Liver (tissue), 9 donors: ENCODE measurements around the gene ZPBP2. TPM values are rescaled to one million over a fixed set of nuclear protein-coding genes. Genes with fewer than 3 reads are reported as not detected.

ENCODE experiments used
- DNase-seq: peaks from one replicate; pipeline ENCODE4 v3.0.0-alpha.2; 2017; ENCODE audit warnings: low spot score
- H3K27ac ChIP-seq, 2 donors: one replicate each; pipeline ENCODE4 v1.7.0; 2013; ENCODE audit warnings: inconsistent platforms in 2 of 2, low read length in 2 of 2, control low read depth in 1 of 2, low read depth in 1 of 2, mild to moderate bottlenecking in 1 of 2
- H3K27me3 ChIP-seq, 4 donors: one replicate each; pipeline versions ENCODE4 v1.6.1 to v1.7.0; 2013; ENCODE audit warnings: low read length in 3 of 4, inconsistent platforms in 1 of 4, mild to moderate bottlenecking in 1 of 4, moderate library complexity in 1 of 4; ENCODE audit not compliant: control insufficient read depth in 4 of 4, insufficient read depth in 4 of 4
- H3K36me3 ChIP-seq, 4 donors: one replicate each; pipeline versions ENCODE4 v1.6.1 to v1.7.0; 2013; ENCODE audit warnings: low read length in 3 of 4, mild to moderate bottlenecking in 3 of 4, low read depth in 1 of 4, moderate library complexity in 1 of 4; ENCODE audit not compliant: control insufficient read depth in 4 of 4, insufficient read depth in 3 of 4
- H3K4me1 ChIP-seq, 4 donors: one replicate each; pipeline versions ENCODE4 v1.6.1 to v1.7.0; 2013; ENCODE audit warnings: low read length in 3 of 4, mild to moderate bottlenecking in 3 of 4, moderate library complexity in 1 of 4; ENCODE audit not compliant: control insufficient read depth in 4 of 4, insufficient read depth in 4 of 4
- H3K4me3 ChIP-seq, 3 donors: one replicate each; pipeline versions ENCODE4 v1.6.1 to v1.7.0; 2013; ENCODE audit warnings: low read length in 3 of 3, control low read depth in 1 of 3, low read depth in 1 of 3, mild to moderate bottlenecking in 1 of 3
- H3K9ac ChIP-seq, 2 donors: one replicate each; pipeline ENCODE4 v1.7.0; 2013; ENCODE audit warnings: low read length in 2 of 2, mild to moderate bottlenecking in 2 of 2, moderate library complexity in 2 of 2, control low read depth in 1 of 2, low read depth in 1 of 2
- H3K9me3 ChIP-seq, 4 donors: one replicate each; pipeline versions ENCODE4 v1.6.1 to v1.7.0; 2013; ENCODE audit warnings: low read length in 3 of 4; ENCODE audit not compliant: control insufficient read depth in 4 of 4
- FOXA2 ChIP-seq: IDR thresholded peaks from 2 replicates; pipeline ENCODE4 v1.6.1; 2016; ENCODE audit warnings: antibody characterized with exemption
- GABPA ChIP-seq, 2 donors: IDR thresholded peaks in 1 of 2; conservative IDR thresholded peaks in 1 of 2; 2 replicates each; pipeline ENCODE4 v1.6.1; 2016; ENCODE audit warnings: antibody characterized with exemption in 2 of 2, mild to moderate bottlenecking in 1 of 2, moderate library complexity in 1 of 2
- NR2F2 ChIP-seq: IDR thresholded peaks from 2 replicates; pipeline ENCODE4 v1.6.1; 2016; ENCODE audit warnings: antibody characterized with exemption
- RAD21 ChIP-seq, 2 donors: IDR thresholded peaks; 2 replicates each; pipeline ENCODE4 v1.6.1; 2016; ENCODE audit warnings: antibody characterized with exemption in 2 of 2, mild to moderate bottlenecking in 2 of 2
- RXRA ChIP-seq, 2 donors: IDR thresholded peaks; 2 replicates each; pipeline ENCODE4 v1.6.1; 2017 to 2018; ENCODE audit warnings: antibody characterized with exemption in 2 of 2, mild to moderate bottlenecking in 1 of 2
- WGBS: extraction: QIAGEN DNeasy Blood & Tissue Kit; methylation state at CpG from one replicate; pipeline ENCODE4 v1.1.7; 2013; 5-methylcytosine and 5-hydroxymethylcytosine counted together
- polyA plus RNA-seq, 2 donors: library from polyadenylated mRNA; stranded (reverse) in 1 of 2; unstranded in 1 of 2; fragments of 200-250 nt in 1 of 2; fragments of >200 nt in 1 of 2; fragmentation: Nextera tagmentation in 1 of 2; extraction: Ambion mirVana in 1 of 2; gene quantifications; one replicate each; pipeline versions ENCODE4 v1.2.1 to v1.2.3, GENCODE V29; 2013 to 2015
- total RNA-seq, 2 donors: library from RNA; depleted of rRNA; stranded (reverse); fragments of >200 nt; gene quantifications; one replicate each; pipeline ENCODE4 v1.2.3, GENCODE V29; 2014
- TF ChIP-seq, protein P1 (sequence below): IDR thresholded peaks from 2 replicates; pipeline ENCODE4 v1.6.1; 2016; ENCODE audit warnings: antibody characterized with exemption
- TF ChIP-seq, protein P2 (sequence below): IDR thresholded peaks from 2 replicates; pipeline ENCODE4 v1.6.1; 2016; ENCODE audit warnings: antibody characterized with exemption
- TF ChIP-seq, protein P3 (sequence below): IDR thresholded peaks from 2 replicates; pipeline ENCODE4 v1.6.1; 2016; ENCODE audit warnings: antibody characterized with exemption
- TF ChIP-seq, protein P4 (sequence below): IDR thresholded peaks from 2 replicates; pipeline ENCODE4 v1.6.1; 2016; ENCODE audit warnings: antibody characterized with exemption, mild to moderate bottlenecking
- donor health status: healthy.
- donor health status: healthy.
- donor health status: healthy.
- donor health status: healthy.
- donor health status: healthy.

The ZPBP2 gene
- total and polyA plus RNA-seq, 4 donors: not detected

DNA sequence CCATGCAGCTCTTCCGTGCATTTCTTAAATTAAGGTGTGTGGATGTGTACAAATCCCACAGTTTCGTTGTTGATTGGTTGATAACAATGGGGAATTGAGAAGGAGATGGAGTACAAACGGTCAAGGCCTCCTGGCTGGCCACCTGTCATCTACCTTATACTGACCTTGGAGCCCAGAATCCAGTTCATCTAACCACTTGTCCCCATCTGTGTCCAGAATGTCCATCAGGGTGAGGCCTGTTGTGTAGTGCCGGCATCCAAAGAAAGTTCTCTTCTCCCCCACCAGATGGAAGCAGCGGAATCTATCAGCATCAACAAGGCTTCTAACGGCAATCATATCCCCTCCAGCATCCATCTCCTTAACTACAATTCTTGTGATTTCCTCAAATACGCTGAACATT is 48.9 kb downstream of the ZPBP2 start:
- 78% methylated on average over 7 of the region's 7 CpGs for WGBS

DNA sequence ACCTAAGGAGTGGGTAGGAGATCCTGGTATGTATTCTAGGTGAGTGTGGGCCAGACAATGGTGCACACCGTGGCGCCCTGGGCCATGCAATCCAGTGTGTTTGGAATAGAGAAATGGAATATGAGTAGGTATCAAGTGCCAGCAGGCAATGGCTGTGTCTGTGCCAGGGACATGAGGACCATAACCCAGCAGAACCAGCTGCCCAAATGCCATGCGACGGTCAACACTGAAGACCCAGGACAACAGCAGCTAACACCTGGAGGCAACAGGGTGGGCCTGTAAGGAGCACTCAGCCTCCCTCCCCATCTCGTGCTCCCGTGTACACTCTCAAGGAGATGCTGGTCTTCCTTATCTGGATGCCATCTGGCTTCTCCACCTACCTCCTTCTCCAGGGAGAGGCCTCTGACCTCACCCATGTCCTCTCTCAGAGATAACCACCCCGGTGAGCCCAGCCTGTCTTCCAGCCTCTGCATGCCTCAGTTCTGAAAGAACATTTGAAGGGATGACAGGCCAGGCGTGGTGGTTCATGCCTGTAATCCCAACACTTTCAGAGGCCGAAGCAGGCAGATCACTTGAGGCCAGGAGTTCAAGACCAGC is 51.2 kb downstream of the ZPBP2 start:
- no peaks in the 10 kb centered on the region for H3K9me3 ChIP-seq
- no peak overlapping the region for H3K9ac ChIP-seq
- DNase-seq: peak; percentile 71
- H3K4me1 ChIP-seq: peaks cover 23 to 73% (median 50%) of the 10 kb centered on the region in 4 donors
- peaks cover 6 to 14% (median 11%) of the 10 kb centered on the region in 4 donors for H3K36me3 ChIP-seq
- WGBS: 94% methylated on average over 9 of the region's 9 CpGs
- no peaks in the 10 kb centered on the region for H3K27me3 ChIP-seq
- peak overlapping the region in 1 of 2 donors; percentile 26 for H3K27ac ChIP-seq
- TF ChIP-seq RXRA (IDR thresholded peaks at IDR 0.05) (no peak), NR2F2 (no peak), GABPA (IDR thresholded peaks at IDR 0.05 in 1 of 2, conservative IDR thresholded peaks at IDR 0.05 in 1 of 2) (no peak), FOXA2 (no peak)
- TF ChIP-seq, protein P1, sequence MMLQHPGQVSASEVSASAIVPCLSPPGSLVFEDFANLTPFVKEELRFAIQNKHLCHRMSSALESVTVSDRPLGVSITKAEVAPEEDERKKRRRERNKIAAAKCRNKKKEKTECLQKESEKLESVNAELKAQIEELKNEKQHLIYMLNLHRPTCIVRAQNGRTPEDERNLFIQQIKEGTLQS: no peak
- TF ChIP-seq, protein P2, sequence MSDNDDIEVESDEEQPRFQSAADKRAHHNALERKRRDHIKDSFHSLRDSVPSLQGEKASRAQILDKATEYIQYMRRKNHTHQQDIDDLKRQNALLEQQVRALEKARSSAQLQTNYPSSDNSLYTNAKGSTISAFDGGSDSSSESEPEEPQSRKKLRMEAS: no peak
- TF ChIP-seq, protein P3, sequence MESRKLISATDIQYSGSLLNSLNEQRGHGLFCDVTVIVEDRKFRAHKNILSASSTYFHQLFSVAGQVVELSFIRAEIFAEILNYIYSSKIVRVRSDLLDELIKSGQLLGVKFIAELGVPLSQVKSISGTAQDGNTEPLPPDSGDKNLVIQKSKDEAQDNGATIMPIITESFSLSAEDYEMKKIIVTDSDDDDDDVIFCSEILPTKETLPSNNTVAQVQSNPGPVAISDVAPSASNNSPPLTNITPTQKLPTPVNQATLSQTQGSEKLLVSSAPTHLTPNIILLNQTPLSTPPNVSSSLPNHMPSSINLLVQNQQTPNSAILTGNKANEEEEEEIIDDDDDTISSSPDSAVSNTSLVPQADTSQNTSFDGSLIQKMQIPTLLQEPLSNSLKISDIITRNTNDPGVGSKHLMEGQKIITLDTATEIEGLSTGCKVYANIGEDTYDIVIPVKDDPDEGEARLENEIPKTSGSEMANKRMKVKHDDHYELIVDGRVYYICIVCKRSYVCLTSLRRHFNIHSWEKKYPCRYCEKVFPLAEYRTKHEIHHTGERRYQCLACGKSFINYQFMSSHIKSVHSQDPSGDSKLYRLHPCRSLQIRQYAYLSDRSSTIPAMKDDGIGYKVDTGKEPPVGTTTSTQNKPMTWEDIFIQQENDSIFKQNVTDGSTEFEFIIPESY: no peak
- TF ChIP-seq, protein P4, sequence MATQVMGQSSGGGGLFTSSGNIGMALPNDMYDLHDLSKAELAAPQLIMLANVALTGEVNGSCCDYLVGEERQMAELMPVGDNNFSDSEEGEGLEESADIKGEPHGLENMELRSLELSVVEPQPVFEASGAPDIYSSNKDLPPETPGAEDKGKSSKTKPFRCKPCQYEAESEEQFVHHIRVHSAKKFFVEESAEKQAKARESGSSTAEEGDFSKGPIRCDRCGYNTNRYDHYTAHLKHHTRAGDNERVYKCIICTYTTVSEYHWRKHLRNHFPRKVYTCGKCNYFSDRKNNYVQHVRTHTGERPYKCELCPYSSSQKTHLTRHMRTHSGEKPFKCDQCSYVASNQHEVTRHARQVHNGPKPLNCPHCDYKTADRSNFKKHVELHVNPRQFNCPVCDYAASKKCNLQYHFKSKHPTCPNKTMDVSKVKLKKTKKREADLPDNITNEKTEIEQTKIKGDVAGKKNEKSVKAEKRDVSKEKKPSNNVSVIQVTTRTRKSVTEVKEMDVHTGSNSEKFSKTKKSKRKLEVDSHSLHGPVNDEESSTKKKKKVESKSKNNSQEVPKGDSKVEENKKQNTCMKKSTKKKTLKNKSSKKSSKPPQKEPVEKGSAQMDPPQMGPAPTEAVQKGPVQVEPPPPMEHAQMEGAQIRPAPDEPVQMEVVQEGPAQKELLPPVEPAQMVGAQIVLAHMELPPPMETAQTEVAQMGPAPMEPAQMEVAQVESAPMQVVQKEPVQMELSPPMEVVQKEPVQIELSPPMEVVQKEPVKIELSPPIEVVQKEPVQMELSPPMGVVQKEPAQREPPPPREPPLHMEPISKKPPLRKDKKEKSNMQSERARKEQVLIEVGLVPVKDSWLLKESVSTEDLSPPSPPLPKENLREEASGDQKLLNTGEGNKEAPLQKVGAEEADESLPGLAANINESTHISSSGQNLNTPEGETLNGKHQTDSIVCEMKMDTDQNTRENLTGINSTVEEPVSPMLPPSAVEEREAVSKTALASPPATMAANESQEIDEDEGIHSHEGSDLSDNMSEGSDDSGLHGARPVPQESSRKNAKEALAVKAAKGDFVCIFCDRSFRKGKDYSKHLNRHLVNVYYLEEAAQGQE: no peak
- H3K4me3 ChIP-seq: no peak overlapping the region

More for the DNA sequence above, 48.9 kb downstream of the ZPBP2 start:
- Histone ChIP-seq H3K4me1 (peaks cover 13 to 60% (median 38%) of the 10 kb centered on the region in 4 donors), H3K9ac (no peak overlapping the region), H3K9me3 (no peaks in the 10 kb centered on the region), H3K27ac (peak overlapping the region; percentile 44 to 56), H3K27me3 (no peaks in the 10 kb centered on the region), H3K36me3 (peaks cover 0 to 5% (median 2%) of the 10 kb centered on the region in 4 donors), H3K4me3 (no peak overlapping the region)
- no peak for DNase-seq
- TF ChIP-seq RAD21 (IDR thresholded peaks at IDR 0.05): peak; percentile 27 to 31
- TF ChIP-seq, protein P3: no peak
